Astrocyte of the hippocampus (primary cell): Measurements from ENCODE around the gene MCIDAS.
A peak's percentile ranks its signal among the peaks of the same experiment; 100 is the strongest.

ENCODE experiments used
- DNase-seq: peaks from one replicate; pipeline ENCODE4 v3.0.0; 2011; ENCODE audit warnings: low read depth, low spot score

Gene MCIDAS

GRCh38 chr5:55226934-55227663 lies at the start of gene MCIDAS:
TSS of gene MCIDAS (minus strand) at chr5:55227315. CDS start at chr5:55227138, 177 bp downstream.
- DNase-seq: peak; percentile 72

GRCh38 chr5:55276771-55277170 lies 49.7 kb upstream of the MCIDAS start:
- DNase-seq: peak; percentile 44

GRCh38 chr5:55258339-55258738 lies 31.2 kb upstream of the MCIDAS start:
- no peak for DNase-seq

GRCh38 chr5:55254802-55255201 lies 27.7 kb upstream of the MCIDAS start:
- no peak for DNase-seq

GRCh38 chr5:55250064-55250463 lies 22.9 kb upstream of the MCIDAS start:
- no peak for DNase-seq

- no peak for DNase-seq
These were observed 14.6 kb upstream of the MCIDAS start for GRCh38 chr5:55241746-55242145.

GRCh38 chr5:55236800-55237199 lies 9.7 kb upstream of the MCIDAS start:
- no peak for DNase-seq

- DNase-seq: peak; percentile 54
These were observed 7.1 kb upstream of the MCIDAS start for GRCh38 chr5:55234121-55234700.

GRCh38 chr5:55232985-55233928 lies 6.1 kb upstream of the MCIDAS start, which contains the start of gene CCNO:
TSS of gene CCNO (minus strand) at chr5:55233608. CDS start at chr5:55233523, 85 bp downstream.
- peak; percentile 89 for DNase-seq

GRCh38 chr5:55232271-55232984 lies 5.3 kb upstream of the MCIDAS start:
- DNase-seq: peak; percentile 55

- DNase-seq: no peak
These were observed 4.8 kb upstream of the MCIDAS start for GRCh38 chr5:55231919-55232270.

- DNase-seq: peak; percentile 48
These were observed 4.2 kb upstream of the MCIDAS start for GRCh38 chr5:55231029-55231918.

- no peak for DNase-seq
These were observed 3.0 kb upstream of the MCIDAS start for GRCh38 chr5:55230086-55230629.

GRCh38 chr5:55227664-55228430 lies 732 bp upstream of the MCIDAS start:
- DNase-seq: no peak

GRCh38 chr5:55226027-55226933 lies 835 bp downstream of the MCIDAS start:
- peak; percentile 68 for DNase-seq

- no peak for DNase-seq
These were observed 1.8 kb downstream of the MCIDAS start for GRCh38 chr5:55225346-55225745.

- no peak for DNase-seq
These were observed 3.3 kb downstream of the MCIDAS start for GRCh38 chr5:55223812-55224240.
